HG03196 (cell line): Measurements from ENCODE around the gene SNRPA.

ENCODE experiments used
- ATAC-seq: cut with Tn5 transposase; IDR thresholded peaks from one replicate; pipeline ENCODE4 v1.9.1; 2021; ENCODE audit not compliant: unreplicated experiment

SNRPA gene

GRCh38 chr19:40750874-40751537, at the start of gene SNRPA:
Gene SNRPA (plus strand): TSS chr19:40751203. CDS start chr19:40751409, 206 bp downstream.
- peak; percentile 48 for ATAC-seq

- ATAC-seq = no peak
These were observed 49.2 kb upstream of the SNRPA start for GRCh38 chr19:40701758-40702157.

GRCh38 chr19:40702337-40703012, 48.5 kb upstream of the SNRPA start:
- no peak for ATAC-seq

- no peak for ATAC-seq
These were observed 47.8 kb upstream of the SNRPA start for GRCh38 chr19:40703029-40703755.

- ATAC-seq = no peak
These were observed 46.3 kb upstream of the SNRPA start for GRCh38 chr19:40704491-40705361.

- no peak for ATAC-seq
These were observed 45.7 kb upstream of the SNRPA start for GRCh38 chr19:40705362-40705651.

- no peak for ATAC-seq
These were observed 44.9 kb upstream of the SNRPA start for GRCh38 chr19:40705950-40706619.

GRCh38 chr19:40707615-40708014, 43.4 kb upstream of the SNRPA start:
- no peak for ATAC-seq

- no peak for ATAC-seq
These were observed 41.2 kb upstream of the SNRPA start for GRCh38 chr19:40709817-40710216.

GRCh38 chr19:40713939-40714338, 37.1 kb upstream of the SNRPA start:
- no peak for ATAC-seq

GRCh38 chr19:40714441-40715299, 36.3 kb upstream of the SNRPA start:
- ATAC-seq = peak; percentile 51

GRCh38 chr19:40716031-40716481, 34.9 kb upstream of the SNRPA start:
- no peak for ATAC-seq

- ATAC-seq = peak; percentile 69
These were observed 34.3 kb upstream of the SNRPA start, which contains the start of the genes COQ8B and ITPKC for GRCh38 chr19:40716482-40717324. Gene COQ8B (minus strand): TSS chr19:40716886. CDS start chr19:40714632, 2,254 bp downstream. Gene ITPKC (plus strand): TSS chr19:40717112. CDS start chr19:40717136, 24 bp downstream.

GRCh38 chr19:40717325-40717879, 33.6 kb upstream of the SNRPA start:
- no peak for ATAC-seq

GRCh38 chr19:40717880-40718773, 32.9 kb upstream of the SNRPA start:
- no peak for ATAC-seq

GRCh38 chr19:40718774-40719391, 32.1 kb upstream of the SNRPA start:
- ATAC-seq = no peak

GRCh38 chr19:40719414-40719894, 31.5 kb upstream of the SNRPA start:
- no peak for ATAC-seq
